OCI-LY7 (cell line): ENCODE data around the gene ADAMTS9. TPM values are rescaled to one million over a fixed set of nuclear protein-coding genes. Genes with fewer than 3 reads are reported as not detected.

Experiments
- BruUV-seq: library from RNA; stranded (reverse); fragments of 400-500 nt; replicated peaks from 2 replicates; lab custom pipeline; 2021; lab: Mats Ljungman, UMichigan
- CTCF ChIA-PET: fragments of 300-600 bp; sonication (Branson Sonifier 250); formaldehyde crosslinking; loops from one replicate; lab custom pipeline; 2022; ENCODE audit warnings: antibody characterized with exemption; ENCODE audit not compliant: unreplicated experiment; lab: Charles Lee
- POLR2A ChIA-PET: fragments of 300-600 bp; sonication (Branson Sonifier 250); formaldehyde crosslinking; loops from one replicate; lab custom pipeline; 2022; ENCODE audit warnings: antibody characterized with exemption; lab: Charles Lee
- DNase-seq: peaks from one replicate; pipeline ENCODE4 v3.0.0-alpha.2; 2015; ENCODE audit warnings: low spot score
- H2AFZ ChIP-seq: fragments of 200-600 bp; sonication (generic), shearing (Covaris generic); 2 replicates; pipeline ENCODE4 v1.6.1; 2014; ENCODE audit warnings: mild to moderate bottlenecking, antibody characterized with exemption, low read length, moderate library complexity
- H3K27ac ChIP-seq: fragments of 200-600 bp; sonication (generic); 2 replicates; pipeline ENCODE4 v1.5.1; 2014; ENCODE audit warnings: mixed run types, low read depth, mild to moderate bottlenecking, moderate library complexity, low read length, inconsistent platforms; ENCODE audit not compliant: poor library complexity, severe bottlenecking
- H3K36me3 ChIP-seq: fragments of 200-600 bp; sonication (generic); 2 replicates; pipeline ENCODE4 v1.6.1; 2014; ENCODE audit warnings: mild to moderate bottlenecking, antibody characterized with exemption, low read length, moderate library complexity, mixed read lengths; ENCODE audit not compliant: insufficient read depth
- H3K4me1 ChIP-seq: fragments of 200-600 bp; sonication (generic); 2 replicates; pipeline ENCODE4 v1.5.1; 2014; ENCODE audit warnings: mild to moderate bottlenecking, low read length; ENCODE audit not compliant: insufficient read depth, poor library complexity, severe bottlenecking
- H3K4me2 ChIP-seq: fragments of 200-600 bp; sonication (generic); 2 replicates; pipeline ENCODE4 v1.6.1; 2014; ENCODE audit warnings: mild to moderate bottlenecking, low read length
- H3K4me3 ChIP-seq: fragments of 200-600 bp; sonication (generic); 2 replicates; pipeline ENCODE4 v1.5.1; 2014; ENCODE audit warnings: mild to moderate bottlenecking, low read depth, low read length; ENCODE audit not compliant: poor library complexity, severe bottlenecking
- H3K79me2 ChIP-seq: fragments of 200-600 bp; sonication (generic); 2 replicates; pipeline ENCODE4 v1.6.1; 2016; ENCODE audit warnings: low read depth, mild to moderate bottlenecking, low read length, moderate library complexity, mixed read lengths; ENCODE audit not compliant: insufficient read depth
- H3K9me2 ChIP-seq: fragments of 200-600 bp; sonication (generic); 2 replicates; pipeline ENCODE4 v1.6.1; 2016; ENCODE audit warnings: mild to moderate bottlenecking, low read length, mixed read lengths; ENCODE audit not compliant: insufficient read depth
- H3K9me3 ChIP-seq: fragments of 200-600 bp; sonication (generic); 2 replicates; pipeline ENCODE4 v1.6.1; 2014; ENCODE audit warnings: mild to moderate bottlenecking, mixed run types, low read length, mixed read lengths
- H4K20me1 ChIP-seq: fragments of 200-600 bp; sonication (generic); 2 replicates; pipeline ENCODE4 v1.6.1; 2014; ENCODE audit warnings: mild to moderate bottlenecking, antibody characterized with exemption, low read length, moderate library complexity, mixed read lengths; ENCODE audit not compliant: insufficient read depth
- CTCF ChIP-seq: fragments of 200-600 bp; sonication (generic); conservative IDR thresholded peaks from 2 replicates; pipeline ENCODE4 v1.5.1; 2014; ENCODE audit warnings: mild to moderate bottlenecking, antibody characterized with exemption, low read length, moderate library complexity, mixed read lengths
- EZH2phosphoT487 ChIP-seq: fragments of 200-600 bp; sonication (generic); IDR thresholded peaks from 2 replicates; pipeline ENCODE4 v1.6.1; 2018; ENCODE audit warnings: low read depth, borderline replicate concordance, mild to moderate bottlenecking, mixed run types, antibody characterized with exemption, low read length, moderate library complexity, mixed read lengths
- intact Hi-C: fragments of 100-400 bp; cut with micrococcal nuclease; formaldehyde crosslinking; loops from one replicate; pipeline ENCODE4 v1.10.0; 2022; ENCODE audit not compliant: unreplicated experiment
- total RNA-seq, 2 experiments: library from RNA; depleted of rRNA in 1 of 2; stranded (reverse); fragments of >200 nt in 1 of 2; shearing (Covaris generic) in 1 of 2; gene quantifications; 2 replicates each; pipeline ENCODE4 v1.2.3, GENCODE V29; 2014 to 2022

Gene ADAMTS9
- total RNA-seq, 2 experiments from 2014 or later = not detected

- POLR2A ChIA-PET = no interaction called here
- H4K20me1 ChIP-seq = no peaks in the 10 kb centered on the region
- no peak overlapping the region for H3K4me2 ChIP-seq
- BruUV-seq = no TSS peak
- TF ChIP-seq EZH2phosphoT487 (no peak), CTCF (no peak)
- no peaks in the 10 kb centered on the region for H3K4me1 ChIP-seq
- H3K79me2 ChIP-seq = no peaks in the 10 kb centered on the region
- no peaks in the 10 kb centered on the region for H3K36me3 ChIP-seq
- H3K9me3 ChIP-seq = no peaks in the 10 kb centered on the region
- no peak overlapping the region for H2AFZ ChIP-seq
- H3K4me3 ChIP-seq = no peak overlapping the region
- no peaks in the 10 kb centered on the region for H3K9me2 ChIP-seq
- H3K27ac ChIP-seq = no peak overlapping the region
- CTCF ChIA-PET = no interaction called here
- intact Hi-C loops = no loop called here
- DNase-seq = no peak
Observed at GRCh38 chr3:64728994-64729393, 41.2 kb upstream of the ADAMTS9 start.

- intact Hi-C loops = no loop called here
- no peaks in the 10 kb centered on the region for H3K9me3 ChIP-seq
- H4K20me1 ChIP-seq = no peaks in the 10 kb centered on the region
- no peaks in the 10 kb centered on the region for H3K79me2 ChIP-seq
- ChIA-PET CTCF (no interaction called here), POLR2A (no interaction called here)
- no peak overlapping the region for H2AFZ ChIP-seq
- no peak for TF ChIP-seq EZH2phosphoT487
- TF ChIP-seq CTCF = no peak
- no peaks in the 10 kb centered on the region for H3K4me1 ChIP-seq
- no TSS peak for BruUV-seq
- H3K4me2 ChIP-seq = no peak overlapping the region
- H3K27ac ChIP-seq = no peak overlapping the region
- no peaks in the 10 kb centered on the region for H3K36me3 ChIP-seq
- no peak overlapping the region for H3K4me3 ChIP-seq
- H3K9me2 ChIP-seq = no peaks in the 10 kb centered on the region
- no peak for DNase-seq
Observed at GRCh38 chr3:64728428-64728827, 40.6 kb upstream of the ADAMTS9 start.

GRCh38 chr3:64726414-64727090 lies 38.8 kb upstream of the ADAMTS9 start:
- H3K9me3 ChIP-seq = no peaks in the 10 kb centered on the region
- H3K9me2 ChIP-seq = no peaks in the 10 kb centered on the region
- TF ChIP-seq CTCF (no peak), EZH2phosphoT487 (no peak)
- H3K27ac ChIP-seq = no peak overlapping the region
- no peaks in the 10 kb centered on the region for H3K4me1 ChIP-seq
- CTCF ChIA-PET = no interaction called here
- H3K79me2 ChIP-seq = no peaks in the 10 kb centered on the region
- intact Hi-C loops = no loop called here
- no peak overlapping the region for H3K4me2 ChIP-seq
- H3K4me3 ChIP-seq = no peak overlapping the region
- H3K36me3 ChIP-seq = no peaks in the 10 kb centered on the region
- no peaks in the 10 kb centered on the region for H4K20me1 ChIP-seq
- H2AFZ ChIP-seq = no peak overlapping the region
- POLR2A ChIA-PET = interaction anchor here (1.0 kb wide), 1 partner anchor 17 kb away, joined by 5 read pairs; no protein-coding TSS in a partner anchor
- DNase-seq = no peak
- BruUV-seq = no TSS peak
